ENCODE data around the gene TRAF1. TPM values are rescaled to one million over a fixed set of nuclear protein-coding genes. Genes with fewer than 3 reads are reported as not detected.

Gene TRAF1
- total RNA-seq, 1 experiment from 2014 or later, result 1.8 TPM

DNA sequence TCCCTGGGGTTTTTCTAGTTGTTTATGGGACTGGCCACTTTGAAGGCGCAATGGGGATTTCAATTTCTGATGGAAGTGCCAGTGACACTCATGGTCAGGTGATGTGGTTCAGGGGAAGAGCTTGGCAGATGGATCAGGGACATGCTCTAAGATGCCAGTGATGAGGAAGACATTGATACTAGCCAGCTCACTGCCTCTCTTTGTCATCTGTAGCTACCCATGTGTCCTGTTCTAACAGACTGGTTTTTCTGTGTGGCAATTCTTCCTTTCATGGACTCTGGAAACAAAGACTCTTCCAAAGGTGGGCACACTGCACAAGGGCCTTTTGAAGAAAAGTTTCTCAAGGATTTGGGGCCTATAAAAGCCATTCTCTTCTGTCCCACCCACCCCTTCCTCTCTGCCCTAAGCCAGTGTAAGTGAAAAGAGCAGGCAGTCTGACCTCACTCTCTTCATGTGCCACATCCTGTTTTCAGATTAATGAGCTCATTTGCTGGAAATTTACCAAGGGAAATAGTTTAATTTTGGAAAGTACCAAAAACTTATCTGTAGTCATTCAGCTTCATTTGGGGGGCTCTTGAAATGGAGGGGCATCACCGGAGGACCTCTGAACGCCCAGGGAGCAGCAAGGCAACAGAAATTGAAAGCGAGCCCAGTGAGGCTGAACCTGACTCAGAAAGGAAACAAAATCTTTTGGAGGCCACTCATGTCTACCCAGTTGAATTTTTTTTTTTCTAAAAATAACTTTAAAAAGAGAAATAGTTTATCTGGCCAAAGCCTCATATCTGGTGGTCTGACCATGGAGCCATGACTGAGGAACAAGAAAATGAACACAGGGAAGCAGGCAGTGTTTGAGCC is 4.9 kb upstream of the TRAF1 start:
- CTCF ChIA-PET, result no interaction called here
- Mint-ChIP-seq H3K27ac (no peak overlapping the region), H3K9me3 (no peaks in the 10 kb centered on the region), H3K4me3 (no peak overlapping the region), H3K4me1 (peaks cover 16% of the 10 kb centered on the region), H3K27me3 (ENCODE audit: low read depth) (peaks cover 24% of the 10 kb centered on the region), H3K36me3 (no peaks in the 10 kb centered on the region)
- ATAC-seq (no peak), DNase-seq (ENCODE audit: low spot score) (no peak)
- POLR2A ChIA-PET, result no interaction called here
- no peak for TF ChIP-seq GTF2I (CRISPR knock-in tag; conservative IDR thresholded peaks at IDR 0.05)
- no peak for TF ChIP-seq MXD4 (CRISPR knock-in tag; IDR thresholded peaks at IDR 0.05; ENCODE audit: borderline replicate concordance)
- no peak for TF ChIP-seq OVOL2 (CRISPR knock-in tag; IDR thresholded peaks at IDR 0.05; ENCODE audit: borderline replicate concordance)
- TF ChIP-seq, protein P1, sequence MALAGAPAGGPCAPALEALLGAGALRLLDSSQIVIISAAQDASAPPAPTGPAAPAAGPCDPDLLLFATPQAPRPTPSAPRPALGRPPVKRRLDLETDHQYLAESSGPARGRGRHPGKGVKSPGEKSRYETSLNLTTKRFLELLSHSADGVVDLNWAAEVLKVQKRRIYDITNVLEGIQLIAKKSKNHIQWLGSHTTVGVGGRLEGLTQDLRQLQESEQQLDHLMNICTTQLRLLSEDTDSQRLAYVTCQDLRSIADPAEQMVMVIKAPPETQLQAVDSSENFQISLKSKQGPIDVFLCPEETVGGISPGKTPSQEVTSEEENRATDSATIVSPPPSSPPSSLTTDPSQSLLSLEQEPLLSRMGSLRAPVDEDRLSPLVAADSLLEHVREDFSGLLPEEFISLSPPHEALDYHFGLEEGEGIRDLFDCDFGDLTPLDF (CRISPR knock-in tag; IDR thresholded peaks at IDR 0.05), result no peak
- no peak for TF ChIP-seq ZNF232 (CRISPR knock-in tag; IDR thresholded peaks at IDR 0.05)
- TF ChIP-seq, protein P2, sequence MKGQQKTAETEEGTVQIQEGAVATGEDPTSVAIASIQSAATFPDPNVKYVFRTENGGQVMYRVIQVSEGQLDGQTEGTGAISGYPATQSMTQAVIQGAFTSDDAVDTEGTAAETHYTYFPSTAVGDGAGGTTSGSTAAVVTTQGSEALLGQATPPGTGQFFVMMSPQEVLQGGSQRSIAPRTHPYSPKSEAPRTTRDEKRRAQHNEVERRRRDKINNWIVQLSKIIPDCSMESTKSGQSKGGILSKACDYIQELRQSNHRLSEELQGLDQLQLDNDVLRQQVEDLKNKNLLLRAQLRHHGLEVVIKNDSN (CRISPR knock-in tag; IDR thresholded peaks at IDR 0.05), result no peak
- TF ChIP-seq FOXK1 (CRISPR knock-in tag; IDR thresholded peaks at IDR 0.05), result no peak
- TF ChIP-seq ZBTB21 (CRISPR knock-in tag; IDR thresholded peaks at IDR 0.05; ENCODE audit: borderline replicate concordance), result no peak
- no peak for TF ChIP-seq ZNF423 (CRISPR knock-in tag; IDR thresholded peaks at IDR 0.05)
- TF ChIP-seq NFYB (CRISPR knock-in tag; conservative IDR thresholded peaks at IDR 0.05; ENCODE audit: low read depth), result no peak
- TF ChIP-seq JAZF1 (CRISPR knock-in tag; IDR thresholded peaks at IDR 0.05), result no peak
- no peak for TF ChIP-seq ATF1 (CRISPR knock-in tag; IDR thresholded peaks at IDR 0.05)

GRCh38 chr9:120929229-120929791 is 2.7 kb upstream of the TRAF1 start:
- peak overlapping the region; percentile 61 for H3K4me3 Mint-ChIP-seq
- H3K9me3 Mint-ChIP-seq, result no peaks in the 10 kb centered on the region
- H3K27me3 Mint-ChIP-seq (ENCODE audit: low read depth), result peaks cover 28% of the 10 kb centered on the region
- ATAC-seq (no peak), DNase-seq (ENCODE audit: low spot score) (no peak)
- no peak overlapping the region for H3K27ac Mint-ChIP-seq
- no peaks in the 10 kb centered on the region for H3K36me3 Mint-ChIP-seq
- ChIA-PET CTCF (interaction anchor here (0.8 to 2.2 kb wide), 8 partner anchors 10 to 131 kb away, joined by 3 to 6 read pairs (median 4); no protein-coding TSS in a partner anchor), POLR2A (interaction anchor here (0.5 to 1.5 kb wide), 6 partner anchors 16 to 572 kb away, joined by 3 to 4 read pairs (median 4); no protein-coding TSS in a partner anchor)
- TF ChIP-seq NFATC4 (CRISPR knock-in tag; IDR thresholded peaks at IDR 0.05) (no peak), ATF1 (CRISPR knock-in tag; IDR thresholded peaks at IDR 0.05) (no peak), FOXP1 (CRISPR knock-in tag; IDR thresholded peaks at IDR 0.05; ENCODE audit: borderline replicate concordance) (no peak), ZNF232 (CRISPR knock-in tag; IDR thresholded peaks at IDR 0.05) (0 out of 2 replicates have a peak, but pooled peaks have one; percentile 50), ZSCAN18 (CRISPR knock-in tag; IDR thresholded peaks at IDR 0.05) (no peak), STAT6 (CRISPR knock-in tag; conservative IDR thresholded peaks at IDR 0.05; ENCODE audit: low read depth) (no peak), MXD4 (CRISPR knock-in tag; IDR thresholded peaks at IDR 0.05; ENCODE audit: borderline replicate concordance) (no peak)
- TF ChIP-seq, protein P3, sequence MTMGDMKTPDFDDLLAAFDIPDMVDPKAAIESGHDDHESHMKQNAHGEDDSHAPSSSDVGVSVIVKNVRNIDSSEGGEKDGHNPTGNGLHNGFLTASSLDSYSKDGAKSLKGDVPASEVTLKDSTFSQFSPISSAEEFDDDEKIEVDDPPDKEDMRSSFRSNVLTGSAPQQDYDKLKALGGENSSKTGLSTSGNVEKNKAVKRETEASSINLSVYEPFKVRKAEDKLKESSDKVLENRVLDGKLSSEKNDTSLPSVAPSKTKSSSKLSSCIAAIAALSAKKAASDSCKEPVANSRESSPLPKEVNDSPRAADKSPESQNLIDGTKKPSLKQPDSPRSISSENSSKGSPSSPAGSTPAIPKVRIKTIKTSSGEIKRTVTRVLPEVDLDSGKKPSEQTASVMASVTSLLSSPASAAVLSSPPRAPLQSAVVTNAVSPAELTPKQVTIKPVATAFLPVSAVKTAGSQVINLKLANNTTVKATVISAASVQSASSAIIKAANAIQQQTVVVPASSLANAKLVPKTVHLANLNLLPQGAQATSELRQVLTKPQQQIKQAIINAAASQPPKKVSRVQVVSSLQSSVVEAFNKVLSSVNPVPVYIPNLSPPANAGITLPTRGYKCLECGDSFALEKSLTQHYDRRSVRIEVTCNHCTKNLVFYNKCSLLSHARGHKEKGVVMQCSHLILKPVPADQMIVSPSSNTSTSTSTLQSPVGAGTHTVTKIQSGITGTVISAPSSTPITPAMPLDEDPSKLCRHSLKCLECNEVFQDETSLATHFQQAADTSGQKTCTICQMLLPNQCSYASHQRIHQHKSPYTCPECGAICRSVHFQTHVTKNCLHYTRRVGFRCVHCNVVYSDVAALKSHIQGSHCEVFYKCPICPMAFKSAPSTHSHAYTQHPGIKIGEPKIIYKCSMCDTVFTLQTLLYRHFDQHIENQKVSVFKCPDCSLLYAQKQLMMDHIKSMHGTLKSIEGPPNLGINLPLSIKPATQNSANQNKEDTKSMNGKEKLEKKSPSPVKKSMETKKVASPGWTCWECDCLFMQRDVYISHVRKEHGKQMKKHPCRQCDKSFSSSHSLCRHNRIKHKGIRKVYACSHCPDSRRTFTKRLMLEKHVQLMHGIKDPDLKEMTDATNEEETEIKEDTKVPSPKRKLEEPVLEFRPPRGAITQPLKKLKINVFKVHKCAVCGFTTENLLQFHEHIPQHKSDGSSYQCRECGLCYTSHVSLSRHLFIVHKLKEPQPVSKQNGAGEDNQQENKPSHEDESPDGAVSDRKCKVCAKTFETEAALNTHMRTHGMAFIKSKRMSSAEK (CRISPR knock-in tag; IDR thresholded peaks at IDR 0.05; ENCODE audit: borderline replicate concordance), result 0 out of 2 replicates have a peak, but pooled peaks have one; percentile 32
- TF ChIP-seq, protein P4, sequence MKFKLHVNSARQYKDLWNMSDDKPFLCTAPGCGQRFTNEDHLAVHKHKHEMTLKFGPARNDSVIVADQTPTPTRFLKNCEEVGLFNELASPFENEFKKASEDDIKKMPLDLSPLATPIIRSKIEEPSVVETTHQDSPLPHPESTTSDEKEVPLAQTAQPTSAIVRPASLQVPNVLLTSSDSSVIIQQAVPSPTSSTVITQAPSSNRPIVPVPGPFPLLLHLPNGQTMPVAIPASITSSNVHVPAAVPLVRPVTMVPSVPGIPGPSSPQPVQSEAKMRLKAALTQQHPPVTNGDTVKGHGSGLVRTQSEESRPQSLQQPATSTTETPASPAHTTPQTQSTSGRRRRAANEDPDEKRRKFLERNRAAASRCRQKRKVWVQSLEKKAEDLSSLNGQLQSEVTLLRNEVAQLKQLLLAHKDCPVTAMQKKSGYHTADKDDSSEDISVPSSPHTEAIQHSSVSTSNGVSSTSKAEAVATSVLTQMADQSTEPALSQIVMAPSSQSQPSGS (CRISPR knock-in tag; IDR thresholded peaks at IDR 0.05; ENCODE audit: borderline replicate concordance, low read depth), result no peak
- H3K4me1 Mint-ChIP-seq, result peaks cover 37% of the 10 kb centered on the region

Measured in WTC11 (cell line).